WTC11 (cell line): ENCODE measurements around the gene GRM1. TPM values are rescaled to one million over a fixed set of nuclear protein-coding genes. Genes with fewer than 3 reads are reported as not detected.

Experiments
- ATAC-seq: fragments of 200-7000 bp; cut with Tn5 transposase; 2 replicates; pipeline ENCODE4 v1.10.0; 2021; ENCODE audit warnings: mild to moderate bottlenecking, moderate library complexity
- CTCF ChIA-PET: fragments of 300-600 bp; sonication (Branson Sonifier 250); formaldehyde crosslinking; loops from one replicate; lab custom pipeline; 2021; ENCODE audit warnings: antibody characterized with exemption; lab: Charles Lee
- POLR2A ChIA-PET: fragments of 350-600 bp; sonication (Branson Sonifier 250); formaldehyde crosslinking; loops from one replicate; lab custom pipeline; 2021; ENCODE audit warnings: antibody characterized with exemption; lab: Charles Lee
- DNase-seq: peaks from one replicate; pipeline ENCODE4 v3.0.0; 2021; ENCODE audit warnings: low spot score
- H3K27ac Mint-ChIP-seq: 2 replicates; pipeline ENCODE4 v1.8.0; 2021; ENCODE audit warnings: mixed read lengths
- H3K27me3 Mint-ChIP-seq: 2 replicates; pipeline ENCODE4 v1.8.0; 2021; ENCODE audit warnings: low read depth, mild to moderate bottlenecking, moderate library complexity, mixed read lengths
- H3K36me3 Mint-ChIP-seq: 2 replicates; pipeline ENCODE4 v1.8.0; 2021; ENCODE audit warnings: mixed read lengths
- H3K4me1 Mint-ChIP-seq: 2 replicates; pipeline ENCODE4 v1.8.0; 2022; ENCODE audit warnings: mixed read lengths
- H3K4me3 Mint-ChIP-seq: 2 replicates; pipeline ENCODE4 v1.8.0; 2021; ENCODE audit warnings: mild to moderate bottlenecking, moderate library complexity, mixed read lengths
- H3K9me3 Mint-ChIP-seq: 2 replicates; pipeline ENCODE4 v1.8.0; 2021; ENCODE audit warnings: mixed read lengths
- CREM ChIP-seq: sonication (generic); formaldehyde crosslinking; IDR thresholded peaks from 2 replicates; pipeline ENCODE4 v1.8.1; 2022; ENCODE audit warnings: mild to moderate bottlenecking, missing genetic modification reagents, moderate library complexity
- ESRRA ChIP-seq: sonication (generic); formaldehyde crosslinking; IDR thresholded peaks from 2 replicates; pipeline ENCODE4 v1.8.1; 2022; ENCODE audit warnings: mild to moderate bottlenecking, missing genetic modification reagents, borderline replicate concordance
- GRHL2 ChIP-seq: fragments of 250-450 bp; sonication (Bioruptor Pico); IDR thresholded peaks from 2 replicates; pipeline ENCODE4 v1.8.0; 2022; ENCODE audit warnings: mild to moderate bottlenecking, moderate library complexity; ENCODE audit not compliant: insufficient replicate concordance, severe bottlenecking
- IRF2 ChIP-seq: sonication (generic); formaldehyde crosslinking; IDR thresholded peaks from 2 replicates; pipeline ENCODE4 v1.8.0; 2022; ENCODE audit warnings: low read depth, missing genetic modification reagents, borderline replicate concordance
- JAZF1 ChIP-seq: fragments of 250-450 bp; sonication (Bioruptor Pico); IDR thresholded peaks from 2 replicates; pipeline ENCODE4 v1.9.0; 2021; ENCODE audit warnings: moderate library complexity, mild to moderate bottlenecking, inconsistent platforms
- SP1 ChIP-seq: sonication (generic); formaldehyde crosslinking; conservative IDR thresholded peaks from 2 replicates; pipeline ENCODE4 v1.8.1; 2022; ENCODE audit warnings: missing genetic modification reagents
- TEAD1 ChIP-seq: sonication (generic); formaldehyde crosslinking; IDR thresholded peaks from 2 replicates; pipeline ENCODE4 v1.8.0; 2022; ENCODE audit warnings: mild to moderate bottlenecking, missing genetic modification reagents
- ZNF121 ChIP-seq: sonication (generic); formaldehyde crosslinking; IDR thresholded peaks from 2 replicates; pipeline ENCODE4 v1.8.0; 2023; ENCODE audit warnings: missing genetic modification reagents
- ZNF263 ChIP-seq: sonication (generic); formaldehyde crosslinking; IDR thresholded peaks from 2 replicates; pipeline ENCODE4 v1.8.1; 2022; ENCODE audit warnings: low read depth, mild to moderate bottlenecking, moderate library complexity, missing genetic modification reagents
- total RNA-seq: library from RNA; stranded (reverse); gene quantifications from 3 replicates; pipeline ENCODE4 v1.2.3, GENCODE V29; 2021
- TF ChIP-seq, protein P1 (sequence below): fragments of 200-600 bp; IDR thresholded peaks from 2 replicates; pipeline ENCODE4 v1.8.0; 2022; ENCODE audit warnings: antibody characterized with exemption
- TF ChIP-seq, protein P2 (sequence below): fragments of 250-450 bp; sonication (Bioruptor Pico); IDR thresholded peaks from 2 replicates; pipeline ENCODE4 v1.9.0; 2021; ENCODE audit warnings: moderate library complexity, mild to moderate bottlenecking, inconsistent platforms, borderline replicate concordance
- TF ChIP-seq, protein P3 (sequence below): sonication (generic); formaldehyde crosslinking; IDR thresholded peaks from 2 replicates; pipeline ENCODE4 v1.8.0; 2022; ENCODE audit warnings: mild to moderate bottlenecking, missing genetic modification reagents
- TF ChIP-seq, protein P4 (sequence below): sonication (generic); formaldehyde crosslinking; IDR thresholded peaks from 2 replicates; pipeline ENCODE4 v1.8.1; 2023; ENCODE audit warnings: mild to moderate bottlenecking, missing genetic modification reagents, borderline replicate concordance
- TF ChIP-seq, protein P5 (sequence below): sonication (generic); formaldehyde crosslinking; IDR thresholded peaks from 2 replicates; pipeline ENCODE4 v1.8.0; 2023; ENCODE audit warnings: missing genetic modification reagents, mild to moderate bottlenecking, borderline replicate concordance

Gene GRM1
- total RNA-seq, 1 experiment from 2014 or later: 0.46 TPM

DNA sequence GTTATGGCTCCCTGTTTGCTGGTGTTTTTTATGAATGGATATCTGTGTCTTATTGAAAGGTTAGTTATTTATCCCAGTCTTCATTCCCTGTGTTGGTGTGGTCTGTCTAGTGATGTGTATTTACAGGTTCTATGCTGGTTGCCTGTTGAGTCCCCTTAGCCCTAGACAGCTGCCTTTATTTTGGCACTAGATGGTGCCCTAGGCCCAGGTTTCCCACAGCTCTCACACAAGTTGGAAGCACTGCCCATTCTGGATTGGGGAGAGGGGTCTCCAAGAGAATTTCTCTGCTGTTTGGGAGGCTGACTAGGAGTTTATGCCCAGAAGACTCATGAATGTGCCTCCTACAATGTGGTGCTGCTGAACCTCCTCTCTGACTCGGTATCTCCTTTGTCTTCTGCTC, 12.4 kb downstream of the GRM1 start:
- Mint-ChIP-seq H3K4me1 (peaks cover 4% of the 10 kb centered on the region; the same call in 1 of the 2 replicates), H3K27ac (no peak overlapping the region), H3K9me3 (peaks cover 24% of the 10 kb centered on the region), H3K36me3 (peaks cover 10% of the 10 kb centered on the region; the same call in 1 of the 2 replicates), H3K27me3 (no peaks in the 10 kb centered on the region; the same call in 1 of the 2 replicates), H3K4me3 (no peak overlapping the region)
- POLR2A ChIA-PET: interaction anchor here (0.9 kb wide), 1 partner anchor 13 kb away, joined by 3 read pairs; no protein-coding TSS in a partner anchor
- DNase-seq: peak; percentile 62
- ATAC-seq: peak; percentile 100
- CTCF ChIA-PET: interaction anchor here (0.6 to 1.6 kb wide), 6 partner anchors 9 to 737 kb away, joined by 3 to 12 read pairs (median 6); partner anchors contain the start of gene GRM1
- TF ChIP-seq, protein P1, sequence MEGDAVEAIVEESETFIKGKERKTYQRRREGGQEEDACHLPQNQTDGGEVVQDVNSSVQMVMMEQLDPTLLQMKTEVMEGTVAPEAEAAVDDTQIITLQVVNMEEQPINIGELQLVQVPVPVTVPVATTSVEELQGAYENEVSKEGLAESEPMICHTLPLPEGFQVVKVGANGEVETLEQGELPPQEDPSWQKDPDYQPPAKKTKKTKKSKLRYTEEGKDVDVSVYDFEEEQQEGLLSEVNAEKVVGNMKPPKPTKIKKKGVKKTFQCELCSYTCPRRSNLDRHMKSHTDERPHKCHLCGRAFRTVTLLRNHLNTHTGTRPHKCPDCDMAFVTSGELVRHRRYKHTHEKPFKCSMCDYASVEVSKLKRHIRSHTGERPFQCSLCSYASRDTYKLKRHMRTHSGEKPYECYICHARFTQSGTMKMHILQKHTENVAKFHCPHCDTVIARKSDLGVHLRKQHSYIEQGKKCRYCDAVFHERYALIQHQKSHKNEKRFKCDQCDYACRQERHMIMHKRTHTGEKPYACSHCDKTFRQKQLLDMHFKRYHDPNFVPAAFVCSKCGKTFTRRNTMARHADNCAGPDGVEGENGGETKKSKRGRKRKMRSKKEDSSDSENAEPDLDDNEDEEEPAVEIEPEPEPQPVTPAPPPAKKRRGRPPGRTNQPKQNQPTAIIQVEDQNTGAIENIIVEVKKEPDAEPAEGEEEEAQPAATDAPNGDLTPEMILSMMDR: peak; percentile 17; the same call in 1 of the 2 replicates
- TF ChIP-seq, protein P2, sequence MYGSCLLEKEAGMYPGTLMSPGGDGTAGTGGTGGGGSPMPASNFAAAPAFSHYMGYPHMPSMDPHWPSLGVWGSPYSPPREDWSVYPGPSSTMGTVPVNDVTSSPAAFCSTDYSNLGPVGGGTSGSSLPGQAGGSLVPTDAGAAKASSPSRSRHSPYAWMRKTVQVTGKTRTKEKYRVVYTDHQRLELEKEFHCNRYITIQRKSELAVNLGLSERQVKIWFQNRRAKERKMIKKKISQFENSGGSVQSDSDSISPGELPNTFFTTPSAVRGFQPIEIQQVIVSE (CRISPR knock-in tag): no peak

DNA sequence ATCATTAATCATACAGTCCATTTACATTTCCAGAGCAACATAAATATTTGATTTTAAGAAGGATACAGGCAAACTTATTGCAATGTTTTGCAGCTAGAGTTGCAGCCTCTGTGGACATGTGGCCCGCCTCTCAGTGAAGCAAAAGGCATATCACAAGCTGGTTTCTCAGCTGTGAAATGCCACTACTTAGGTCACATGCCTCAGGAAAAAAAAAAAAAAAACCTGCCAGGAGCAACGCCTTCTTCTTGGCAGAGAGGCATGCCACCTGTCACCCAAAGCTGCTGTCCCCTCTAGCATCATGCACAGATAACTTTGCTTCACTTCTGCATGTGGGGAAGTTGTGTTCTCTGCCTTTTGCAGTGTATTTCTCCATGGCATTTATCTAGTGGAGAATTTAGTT, 18.5 kb downstream of the GRM1 start:
- H3K36me3 Mint-ChIP-seq: no peaks in the 10 kb centered on the region
- no peaks in the 10 kb centered on the region for H3K4me1 Mint-ChIP-seq
- ChIA-PET CTCF (no interaction called here), POLR2A (no interaction called here)
- no peaks in the 10 kb centered on the region for H3K27me3 Mint-ChIP-seq
- H3K4me3 Mint-ChIP-seq: no peak overlapping the region
- DNase-seq (no peak), ATAC-seq (no peak)
- TF ChIP-seq ZNF121 (CRISPR knock-in tag) (no peak), ESRRA (CRISPR knock-in tag) (no peak), GRHL2 (CRISPR knock-in tag) (no peak), SP1 (CRISPR knock-in tag) (no peak), ZNF263 (CRISPR knock-in tag) (no peak), CREM (CRISPR knock-in tag) (no peak), IRF2 (CRISPR knock-in tag) (no peak), TEAD1 (no peak)
- TF ChIP-seq, protein P1: no peak
- TF ChIP-seq, protein P3, sequence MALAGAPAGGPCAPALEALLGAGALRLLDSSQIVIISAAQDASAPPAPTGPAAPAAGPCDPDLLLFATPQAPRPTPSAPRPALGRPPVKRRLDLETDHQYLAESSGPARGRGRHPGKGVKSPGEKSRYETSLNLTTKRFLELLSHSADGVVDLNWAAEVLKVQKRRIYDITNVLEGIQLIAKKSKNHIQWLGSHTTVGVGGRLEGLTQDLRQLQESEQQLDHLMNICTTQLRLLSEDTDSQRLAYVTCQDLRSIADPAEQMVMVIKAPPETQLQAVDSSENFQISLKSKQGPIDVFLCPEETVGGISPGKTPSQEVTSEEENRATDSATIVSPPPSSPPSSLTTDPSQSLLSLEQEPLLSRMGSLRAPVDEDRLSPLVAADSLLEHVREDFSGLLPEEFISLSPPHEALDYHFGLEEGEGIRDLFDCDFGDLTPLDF: no peak
- H3K27ac Mint-ChIP-seq: no peak overlapping the region
- H3K9me3 Mint-ChIP-seq: no peaks in the 10 kb centered on the region

DNA sequence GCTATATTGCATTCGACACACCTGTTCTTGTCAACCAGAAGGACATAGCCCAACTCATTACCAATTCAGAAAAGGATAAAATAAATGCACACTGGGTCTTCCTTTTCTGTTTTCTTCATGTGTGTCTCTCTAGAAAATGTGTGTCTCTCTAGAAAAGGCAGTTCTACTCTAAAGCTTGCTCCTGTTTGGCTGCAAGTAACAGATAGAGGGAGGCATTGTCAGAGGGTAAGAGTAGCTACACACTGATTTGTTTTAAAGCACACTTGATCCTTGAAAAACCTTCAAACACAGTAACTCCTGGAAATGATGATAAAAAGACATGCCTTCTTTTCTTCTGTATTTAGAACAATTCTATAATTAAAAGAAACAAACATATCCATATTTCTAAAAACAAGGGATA, 21.3 kb downstream of the GRM1 start:
- H3K27ac Mint-ChIP-seq: no peak overlapping the region
- CTCF ChIA-PET: interaction anchor here (0.7 to 1.3 kb wide), 5 partner anchors 8 to 651 kb away, joined by 3 to 7 read pairs (median 4); partner anchors contain the start of genes GRM1 and SHPRH
- POLR2A ChIA-PET: no interaction called here
- DNase-seq: no peak
- no peaks in the 10 kb centered on the region for H3K9me3 Mint-ChIP-seq
- no peak for ATAC-seq
- H3K4me3 Mint-ChIP-seq: no peak overlapping the region
- H3K4me1 Mint-ChIP-seq: no peaks in the 10 kb centered on the region
- H3K36me3 Mint-ChIP-seq: no peaks in the 10 kb centered on the region
- no peaks in the 10 kb centered on the region for H3K27me3 Mint-ChIP-seq
- TF ChIP-seq, protein P4, sequence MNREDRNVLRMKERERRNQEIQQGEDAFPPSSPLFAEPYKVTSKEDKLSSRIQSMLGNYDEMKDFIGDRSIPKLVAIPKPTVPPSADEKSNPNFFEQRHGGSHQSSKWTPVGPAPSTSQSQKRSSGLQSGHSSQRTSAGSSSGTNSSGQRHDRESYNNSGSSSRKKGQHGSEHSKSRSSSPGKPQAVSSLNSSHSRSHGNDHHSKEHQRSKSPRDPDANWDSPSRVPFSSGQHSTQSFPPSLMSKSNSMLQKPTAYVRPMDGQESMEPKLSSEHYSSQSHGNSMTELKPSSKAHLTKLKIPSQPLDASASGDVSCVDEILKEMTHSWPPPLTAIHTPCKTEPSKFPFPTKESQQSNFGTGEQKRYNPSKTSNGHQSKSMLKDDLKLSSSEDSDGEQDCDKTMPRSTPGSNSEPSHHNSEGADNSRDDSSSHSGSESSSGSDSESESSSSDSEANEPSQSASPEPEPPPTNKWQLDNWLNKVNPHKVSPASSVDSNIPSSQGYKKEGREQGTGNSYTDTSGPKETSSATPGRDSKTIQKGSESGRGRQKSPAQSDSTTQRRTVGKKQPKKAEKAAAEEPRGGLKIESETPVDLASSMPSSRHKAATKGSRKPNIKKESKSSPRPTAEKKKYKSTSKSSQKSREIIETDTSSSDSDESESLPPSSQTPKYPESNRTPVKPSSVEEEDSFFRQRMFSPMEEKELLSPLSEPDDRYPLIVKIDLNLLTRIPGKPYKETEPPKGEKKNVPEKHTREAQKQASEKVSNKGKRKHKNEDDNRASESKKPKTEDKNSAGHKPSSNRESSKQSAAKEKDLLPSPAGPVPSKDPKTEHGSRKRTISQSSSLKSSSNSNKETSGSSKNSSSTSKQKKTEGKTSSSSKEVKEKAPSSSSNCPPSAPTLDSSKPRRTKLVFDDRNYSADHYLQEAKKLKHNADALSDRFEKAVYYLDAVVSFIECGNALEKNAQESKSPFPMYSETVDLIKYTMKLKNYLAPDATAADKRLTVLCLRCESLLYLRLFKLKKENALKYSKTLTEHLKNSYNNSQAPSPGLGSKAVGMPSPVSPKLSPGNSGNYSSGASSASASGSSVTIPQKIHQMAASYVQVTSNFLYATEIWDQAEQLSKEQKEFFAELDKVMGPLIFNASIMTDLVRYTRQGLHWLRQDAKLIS (CRISPR knock-in tag): no peak
- TF ChIP-seq, protein P5, sequence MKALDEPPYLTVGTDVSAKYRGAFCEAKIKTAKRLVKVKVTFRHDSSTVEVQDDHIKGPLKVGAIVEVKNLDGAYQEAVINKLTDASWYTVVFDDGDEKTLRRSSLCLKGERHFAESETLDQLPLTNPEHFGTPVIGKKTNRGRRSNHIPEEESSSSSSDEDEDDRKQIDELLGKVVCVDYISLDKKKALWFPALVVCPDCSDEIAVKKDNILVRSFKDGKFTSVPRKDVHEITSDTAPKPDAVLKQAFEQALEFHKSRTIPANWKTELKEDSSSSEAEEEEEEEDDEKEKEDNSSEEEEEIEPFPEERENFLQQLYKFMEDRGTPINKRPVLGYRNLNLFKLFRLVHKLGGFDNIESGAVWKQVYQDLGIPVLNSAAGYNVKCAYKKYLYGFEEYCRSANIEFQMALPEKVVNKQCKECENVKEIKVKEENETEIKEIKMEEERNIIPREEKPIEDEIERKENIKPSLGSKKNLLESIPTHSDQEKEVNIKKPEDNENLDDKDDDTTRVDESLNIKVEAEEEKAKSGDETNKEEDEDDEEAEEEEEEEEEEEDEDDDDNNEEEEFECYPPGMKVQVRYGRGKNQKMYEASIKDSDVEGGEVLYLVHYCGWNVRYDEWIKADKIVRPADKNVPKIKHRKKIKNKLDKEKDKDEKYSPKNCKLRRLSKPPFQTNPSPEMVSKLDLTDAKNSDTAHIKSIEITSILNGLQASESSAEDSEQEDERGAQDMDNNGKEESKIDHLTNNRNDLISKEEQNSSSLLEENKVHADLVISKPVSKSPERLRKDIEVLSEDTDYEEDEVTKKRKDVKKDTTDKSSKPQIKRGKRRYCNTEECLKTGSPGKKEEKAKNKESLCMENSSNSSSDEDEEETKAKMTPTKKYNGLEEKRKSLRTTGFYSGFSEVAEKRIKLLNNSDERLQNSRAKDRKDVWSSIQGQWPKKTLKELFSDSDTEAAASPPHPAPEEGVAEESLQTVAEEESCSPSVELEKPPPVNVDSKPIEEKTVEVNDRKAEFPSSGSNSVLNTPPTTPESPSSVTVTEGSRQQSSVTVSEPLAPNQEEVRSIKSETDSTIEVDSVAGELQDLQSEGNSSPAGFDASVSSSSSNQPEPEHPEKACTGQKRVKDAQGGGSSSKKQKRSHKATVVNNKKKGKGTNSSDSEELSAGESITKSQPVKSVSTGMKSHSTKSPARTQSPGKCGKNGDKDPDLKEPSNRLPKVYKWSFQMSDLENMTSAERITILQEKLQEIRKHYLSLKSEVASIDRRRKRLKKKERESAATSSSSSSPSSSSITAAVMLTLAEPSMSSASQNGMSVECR: no peak
- TF ChIP-seq CREM (CRISPR knock-in tag) (no peak), JAZF1 (CRISPR knock-in tag) (no peak)
